Osteocyte (in vitro differentiated cells): Measurements from ENCODE around the gene DNAJB11. TPM values are rescaled to one million over a fixed set of nuclear protein-coding genes. Genes with fewer than 3 reads are reported as not detected.

Source experiments
- DNase-seq: peaks from one replicate; pipeline ENCODE4 v3.0.0; 2021; ENCODE audit warnings: mixed read lengths; ENCODE audit not compliant: unreplicated experiment; ENCODE audit errors: extremely low spot score
- H3K27ac Mint-ChIP-seq: one replicate; pipeline ENCODE4 v1.8.0; 2021; ENCODE audit warnings: mild to moderate bottlenecking, mixed read lengths; ENCODE audit not compliant: unreplicated experiment
- H3K27me3 Mint-ChIP-seq: one replicate; pipeline ENCODE4 v1.8.0; 2021; ENCODE audit warnings: mixed read lengths; ENCODE audit not compliant: unreplicated experiment
- H3K36me3 Mint-ChIP-seq: one replicate; pipeline ENCODE4 v1.8.0; 2021; ENCODE audit warnings: mixed read lengths; ENCODE audit not compliant: unreplicated experiment
- H3K4me1 Mint-ChIP-seq: one replicate; pipeline ENCODE4 v1.8.0; 2021; ENCODE audit warnings: mixed read lengths; ENCODE audit not compliant: unreplicated experiment
- H3K4me3 Mint-ChIP-seq: one replicate; pipeline ENCODE4 v1.8.0; 2021; ENCODE audit warnings: mild to moderate bottlenecking, moderate library complexity, mixed read lengths; ENCODE audit not compliant: unreplicated experiment
- H3K9me3 Mint-ChIP-seq: one replicate; pipeline ENCODE4 v1.8.0; 2021; ENCODE audit warnings: mixed read lengths; ENCODE audit not compliant: unreplicated experiment
- CTCF ChIP-seq: fragments of 200-600 bp; sonication (generic); IDR thresholded peaks from 2 replicates; pipeline ENCODE4 v1.5.0; 2021; ENCODE audit warnings: antibody characterized with exemption, mild to moderate bottlenecking, moderate library complexity
- total RNA-seq: library from RNA; stranded (reverse); gene quantifications from 2 replicates; pipeline ENCODE4 v1.2.1, GENCODE V29; 2021

The DNAJB11 gene
- total RNA-seq, 1 donor from 2014 or later: 75.8 TPM

- no peak for TF ChIP-seq CTCF
- no peak for DNase-seq
- Mint-ChIP-seq H3K4me1 (no peaks in the 10 kb centered on the region), H3K9me3 (peaks cover 3% of the 10 kb centered on the region), H3K36me3 (no peaks in the 10 kb centered on the region), H3K27ac (no peak overlapping the region), H3K4me3 (no peak overlapping the region), H3K27me3 (peaks cover 3% of the 10 kb centered on the region)
Measured at GRCh38 chr3:186532598-186533072, 37.9 kb upstream of the DNAJB11 start.

- peaks cover 2% of the 10 kb centered on the region for H3K36me3 Mint-ChIP-seq
- TF ChIP-seq CTCF: no peak
- no peaks in the 10 kb centered on the region for H3K27me3 Mint-ChIP-seq
- no peak for DNase-seq
- H3K27ac Mint-ChIP-seq: no peak overlapping the region
- H3K4me3 Mint-ChIP-seq: no peak overlapping the region
- H3K9me3 Mint-ChIP-seq: peaks cover 3% of the 10 kb centered on the region
- no peaks in the 10 kb centered on the region for H3K4me1 Mint-ChIP-seq
Measured at GRCh38 chr3:186534113-186534669, 36.3 kb upstream of the DNAJB11 start.

GRCh38 chr3:186536883-186537844 is 33.4 kb upstream of the DNAJB11 start:
- no peak for DNase-seq
- no peak overlapping the region for H3K27ac Mint-ChIP-seq
- peaks cover 3% of the 10 kb centered on the region for H3K4me1 Mint-ChIP-seq
- H3K4me3 Mint-ChIP-seq: no peak overlapping the region
- no peaks in the 10 kb centered on the region for H3K9me3 Mint-ChIP-seq
- TF ChIP-seq CTCF: no peak
- H3K36me3 Mint-ChIP-seq: peaks cover 2% of the 10 kb centered on the region
- no peaks in the 10 kb centered on the region for H3K27me3 Mint-ChIP-seq

GRCh38 chr3:186538779-186539178 is 31.7 kb upstream of the DNAJB11 start:
- Mint-ChIP-seq H3K36me3 (peaks cover 2% of the 10 kb centered on the region), H3K4me3 (no peak overlapping the region), H3K27me3 (no peaks in the 10 kb centered on the region), H3K27ac (no peak overlapping the region), H3K4me1 (peaks cover 3% of the 10 kb centered on the region), H3K9me3 (no peaks in the 10 kb centered on the region)
- TF ChIP-seq CTCF: no peak
- no peak for DNase-seq

GRCh38 chr3:186540221-186540834 is 30.2 kb upstream of the DNAJB11 start:
- peaks cover 3% of the 10 kb centered on the region for H3K4me1 Mint-ChIP-seq
- H3K27me3 Mint-ChIP-seq: no peaks in the 10 kb centered on the region
- peak overlapping the region; percentile 31 for H3K4me3 Mint-ChIP-seq
- peak; percentile 82 for TF ChIP-seq CTCF
- peaks cover 5% of the 10 kb centered on the region for H3K36me3 Mint-ChIP-seq
- H3K9me3 Mint-ChIP-seq: no peaks in the 10 kb centered on the region
- H3K27ac Mint-ChIP-seq: no peak overlapping the region
- no peak for DNase-seq
